MM.1S (cell line): Measurements from ENCODE around the gene RNASE11.
"Not testable (repeated sequence)": the region's sequence is repeated elsewhere in the genome, so short reads cannot be mapped to it uniquely, and the experiment has no call there.

ENCODE experiments used
- CTCF ChIP-seq: fragments of 300-600 bp; sonication (generic); IDR thresholded peaks from 2 replicates; pipeline ENCODE4 v1.5.1; 2016; ENCODE audit warnings: antibody characterized with exemption, low read length, mixed read lengths
- EZH2 ChIP-seq: fragments of 300-600 bp; sonication (generic); optimal IDR thresholded peaks from 2 replicates; pipeline ENCODE3; 2017; ENCODE audit warnings: low read depth, mild to moderate bottlenecking, antibody characterized with exemption, low read length, mixed read lengths
- EZH2phosphoT487 ChIP-seq: fragments of 300-600 bp; sonication (generic); IDR thresholded peaks from 2 replicates; pipeline ENCODE4 v1.6.1; 2018; ENCODE audit warnings: antibody characterized with exemption, low read length

- TF ChIP-seq CTCF, EZH2phosphoT487, EZH2: not testable (repeated sequence)
Measured at GRCh38 chr14:20572382-20572990, 15.3 kb downstream of the RNASE11 start.
